NCI-H82 treated with DMSO at 0.1 percent for 48 hours (cell line): Measurements from ENCODE around the gene SLC12A2.
A peak's percentile ranks its signal among the peaks of the same experiment; 100 is the strongest.

Experiments
- DNase-seq: peaks from one replicate; lab custom pipeline; 2025; ENCODE audit not compliant: unreplicated experiment; lab: John Stamatoyannopoulos, UW

SLC12A2 gene

DNA sequence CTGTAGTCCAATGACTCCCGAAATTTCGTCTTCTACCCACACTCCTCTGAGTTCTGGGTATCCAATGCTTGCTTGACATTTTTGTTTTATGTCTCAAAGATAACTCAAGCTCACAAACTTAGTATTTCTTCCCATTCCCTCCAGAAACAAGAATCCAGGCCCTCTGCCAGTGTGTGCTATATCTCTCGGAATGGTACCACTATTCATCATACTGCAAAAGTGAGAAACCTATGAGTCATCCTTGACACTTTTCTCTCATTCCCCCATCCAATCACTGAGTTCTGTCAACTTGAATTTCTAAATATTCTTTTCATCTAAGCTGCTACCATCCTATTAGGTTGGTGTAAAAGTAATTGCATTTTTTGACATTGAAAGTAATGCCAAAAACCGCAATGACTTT is 9.8 kb downstream of the SLC12A2 start:
- DNase-seq = no peak

DNA sequence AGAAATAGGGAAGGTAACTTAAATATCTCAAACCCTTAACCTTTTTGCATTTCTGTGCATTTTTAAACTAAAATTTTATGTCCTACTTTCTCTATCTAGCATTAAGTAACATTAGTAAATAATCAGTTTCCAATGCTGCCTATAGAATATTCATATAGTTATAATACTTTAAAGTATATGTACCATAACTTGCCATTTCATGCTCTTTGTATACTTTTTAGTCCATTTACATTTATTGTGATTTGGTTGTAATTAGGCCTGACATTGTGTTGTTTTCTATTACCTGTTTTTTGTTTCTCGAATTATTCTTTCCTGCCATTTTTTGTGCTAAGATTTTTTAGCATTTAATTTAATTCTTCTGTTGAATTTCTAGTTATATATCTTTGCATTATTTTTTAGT is 13.7 kb downstream of the SLC12A2 start:
- no peak for DNase-seq

DNA sequence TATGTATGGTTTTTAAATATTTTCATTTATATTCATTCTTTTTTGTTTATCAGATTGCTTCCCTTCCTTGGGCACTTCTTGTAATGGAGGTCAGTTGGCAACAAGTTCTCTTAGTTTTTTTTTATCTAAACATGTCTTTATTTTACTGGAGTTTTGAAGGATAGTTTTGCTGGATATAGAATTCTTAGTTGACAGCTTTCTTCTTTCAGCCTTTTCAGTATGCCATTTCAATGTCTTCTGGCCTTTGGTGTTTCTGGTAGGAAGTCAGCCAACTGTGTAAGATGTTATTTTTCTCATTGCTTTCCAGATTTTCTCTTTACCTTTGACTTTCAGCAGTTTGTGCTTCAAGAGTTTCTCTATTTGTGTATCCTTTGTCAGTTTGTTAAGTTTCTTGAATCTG is 14.2 kb downstream of the SLC12A2 start:
- no peak for DNase-seq

DNA sequence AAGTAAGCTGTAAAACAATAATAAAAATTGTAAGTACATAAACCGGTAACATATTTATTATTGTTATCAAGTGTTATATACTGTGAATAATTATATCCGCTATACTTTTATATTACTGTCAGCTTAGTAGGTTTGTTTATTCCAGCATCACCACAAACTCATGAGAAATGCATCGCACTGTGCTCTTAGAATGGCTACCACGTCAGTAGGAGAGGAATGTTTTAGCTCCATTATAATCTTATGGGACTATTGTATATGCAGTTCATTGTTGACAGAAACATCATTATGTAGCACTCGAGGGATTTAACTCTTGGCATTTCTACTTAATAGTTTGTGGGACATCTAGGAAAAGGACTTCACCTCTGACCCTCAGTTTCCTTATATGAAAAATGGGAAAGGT is 16.4 kb downstream of the SLC12A2 start:
- DNase-seq = no peak

DNA sequence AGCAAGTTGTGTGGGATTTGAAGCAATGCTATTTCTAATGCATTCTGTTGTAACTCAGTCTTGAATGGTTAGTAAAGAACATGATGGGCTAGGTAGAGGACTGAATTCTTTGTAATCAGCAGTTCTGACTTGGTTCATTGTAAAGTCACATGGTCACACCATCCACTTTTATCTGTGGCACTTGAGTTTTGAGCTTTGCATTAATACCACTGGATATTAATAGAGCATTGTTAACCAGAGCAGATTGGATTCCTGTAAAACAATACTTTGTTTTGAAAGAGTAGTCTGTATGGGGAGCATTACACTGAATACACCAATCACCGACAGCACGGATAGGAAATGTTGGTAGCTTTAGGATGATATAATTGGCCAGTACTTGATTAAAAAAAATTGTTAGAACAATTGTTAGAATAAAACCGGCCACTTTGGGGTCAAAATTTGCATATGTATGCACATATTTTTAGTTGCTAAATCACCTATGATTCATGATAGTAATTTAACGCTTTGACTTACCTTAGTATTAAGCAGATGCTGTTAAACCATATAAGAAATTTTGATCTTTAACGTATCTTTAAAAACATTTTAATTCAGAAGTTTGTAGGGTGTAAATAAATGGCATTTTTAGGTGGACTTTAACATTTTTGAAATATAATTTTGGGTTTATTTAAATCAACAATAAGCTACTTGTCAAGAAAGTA is 17.4 kb downstream of the SLC12A2 start:
- no peak for DNase-seq

DNA sequence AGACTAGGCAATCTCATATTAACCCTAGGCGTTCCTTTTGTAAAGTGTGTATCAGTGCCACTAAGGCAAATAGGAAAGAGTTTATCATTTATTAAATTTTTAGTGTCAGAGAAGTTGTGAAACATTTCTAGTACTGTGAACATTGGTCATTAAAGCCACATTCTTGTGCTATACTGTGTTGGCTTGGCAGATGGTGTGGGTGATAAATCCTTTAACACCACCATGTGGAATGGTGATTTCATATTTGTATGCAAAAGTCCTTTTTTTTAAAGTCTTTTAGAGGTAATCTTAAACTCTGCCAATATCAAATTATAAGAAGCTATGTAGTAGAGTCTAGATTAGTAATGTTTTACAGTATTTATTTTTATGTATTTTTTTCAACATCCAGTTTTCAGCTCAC is 18.1 kb downstream of the SLC12A2 start:
- DNase-seq = no peak

DNA sequence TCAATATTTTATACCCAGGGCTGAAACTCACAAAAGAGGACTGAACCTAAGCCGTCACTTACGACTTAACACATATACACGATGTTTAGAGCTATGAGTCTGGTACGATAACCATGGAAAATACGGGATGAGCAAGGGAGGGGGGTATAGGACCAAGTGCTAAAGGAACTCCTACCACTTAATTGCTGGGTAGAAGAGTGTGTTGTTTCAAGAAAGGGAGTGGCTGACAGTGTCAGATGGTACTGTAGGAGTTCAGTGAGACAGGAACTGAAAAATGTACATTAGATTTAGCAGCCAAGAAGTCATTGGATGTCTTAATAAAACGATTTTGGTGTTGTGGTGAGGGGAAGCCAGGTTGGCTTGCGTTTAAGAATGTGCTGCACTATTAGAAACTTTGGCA is 21.6 kb downstream of the SLC12A2 start:
- no peak for DNase-seq

DNA sequence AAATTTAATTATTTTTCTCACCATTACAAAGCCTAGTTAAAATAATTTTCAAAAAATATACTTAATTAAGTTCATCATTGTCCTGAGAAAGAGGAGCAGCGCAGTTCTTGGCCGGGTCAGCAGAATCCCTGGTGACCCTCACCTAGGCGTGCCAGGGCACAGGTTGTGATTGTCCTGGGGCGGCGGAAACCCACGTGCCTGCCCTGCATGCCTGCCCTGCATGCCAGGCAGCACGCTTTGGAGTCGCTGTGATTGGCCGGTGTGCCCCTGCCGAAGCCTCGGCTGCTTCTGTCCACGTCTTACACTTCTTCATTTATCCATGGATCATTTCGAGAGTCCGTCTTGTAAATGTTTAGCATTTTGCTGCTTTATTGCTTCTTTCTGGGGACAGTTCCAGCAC is 25.6 kb downstream of the SLC12A2 start:
- no peak for DNase-seq

DNA sequence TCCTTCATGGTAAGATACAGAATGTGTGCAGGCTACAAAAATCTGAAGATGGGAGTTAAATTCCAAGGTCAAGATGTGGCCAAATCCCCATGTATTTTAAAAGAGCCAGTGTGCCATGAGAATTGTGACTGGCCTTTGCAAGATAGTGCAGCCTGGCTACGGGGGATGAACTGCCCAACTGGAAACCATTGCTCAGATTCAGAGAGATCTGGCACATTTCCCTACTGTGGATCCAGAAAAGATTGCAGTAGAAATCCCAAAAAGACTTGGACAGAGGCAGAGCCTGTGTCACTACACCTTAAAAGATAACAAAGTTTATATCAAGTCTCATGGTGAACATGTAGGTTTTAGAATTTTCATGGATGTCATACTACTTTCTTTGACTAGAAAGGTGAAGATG is 26.2 kb downstream of the SLC12A2 start:
- no peak for DNase-seq

DNA sequence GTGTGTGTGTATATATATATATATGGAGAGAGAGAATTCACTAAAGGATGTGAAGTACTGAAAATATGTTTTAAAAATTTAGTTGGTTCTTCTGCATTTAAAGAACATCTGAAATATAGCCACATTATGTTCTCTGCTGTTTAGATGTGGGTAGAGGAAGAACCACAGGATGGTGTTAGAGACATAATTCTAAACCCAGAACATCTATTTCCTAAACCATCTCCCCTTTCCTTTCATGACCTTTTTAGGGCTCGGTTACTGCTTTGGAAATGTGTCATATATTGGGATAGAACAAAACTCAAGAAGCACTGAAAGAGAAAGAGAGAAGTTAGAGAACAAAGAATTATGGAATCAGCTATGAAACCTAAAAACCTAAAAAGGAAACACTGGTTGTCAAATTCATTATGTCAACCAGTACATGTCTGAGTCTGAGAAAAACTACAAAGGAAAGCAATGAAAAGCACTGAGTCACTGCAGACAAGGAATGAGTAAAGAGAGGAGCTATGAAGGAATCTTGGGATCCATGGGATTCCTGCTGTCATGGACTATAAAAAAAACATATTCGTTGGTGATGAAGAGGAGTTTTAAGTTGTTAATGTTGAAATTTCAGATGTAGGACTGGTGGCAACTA is 28.4 kb downstream of the SLC12A2 start:
- DNase-seq = no peak

DNA sequence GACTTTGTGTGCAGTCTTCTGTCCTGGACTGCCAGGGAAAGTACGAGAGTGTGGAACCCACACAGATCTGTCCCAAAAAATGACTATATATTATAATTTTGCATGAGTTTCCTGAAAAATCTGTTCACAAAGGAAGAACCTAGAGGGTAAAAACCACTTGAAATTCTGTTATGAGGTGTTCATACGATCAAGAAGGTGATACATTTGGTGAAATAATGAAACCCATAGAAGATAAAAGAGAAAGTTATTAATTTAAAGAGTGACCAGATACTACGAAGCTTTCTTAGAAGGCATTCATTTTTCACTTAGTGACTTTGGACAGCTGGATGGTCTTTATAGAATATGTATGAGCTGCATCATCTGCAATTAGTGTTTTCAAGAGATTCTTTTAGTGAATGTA is 32.9 kb downstream of the SLC12A2 start:
- no peak for DNase-seq

DNA sequence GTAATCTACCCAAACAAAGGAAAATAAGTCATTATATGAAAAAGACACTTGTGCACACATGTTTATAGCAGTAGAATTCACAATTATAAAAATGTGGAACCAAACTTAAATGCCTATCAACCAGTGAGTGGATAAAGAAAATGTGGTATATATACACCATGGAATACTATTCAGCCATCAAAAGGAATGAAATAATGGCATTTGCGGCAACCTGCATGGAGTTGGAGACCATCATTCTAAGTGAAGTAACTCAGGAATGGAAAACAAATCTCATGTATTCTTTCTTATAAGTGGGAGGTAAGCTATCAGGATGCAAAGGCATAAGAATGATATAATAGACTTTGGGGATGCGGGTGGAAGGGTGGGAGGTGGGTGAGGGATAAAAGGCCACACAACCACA is 34.6 kb downstream of the SLC12A2 start:
- no peak for DNase-seq

DNA sequence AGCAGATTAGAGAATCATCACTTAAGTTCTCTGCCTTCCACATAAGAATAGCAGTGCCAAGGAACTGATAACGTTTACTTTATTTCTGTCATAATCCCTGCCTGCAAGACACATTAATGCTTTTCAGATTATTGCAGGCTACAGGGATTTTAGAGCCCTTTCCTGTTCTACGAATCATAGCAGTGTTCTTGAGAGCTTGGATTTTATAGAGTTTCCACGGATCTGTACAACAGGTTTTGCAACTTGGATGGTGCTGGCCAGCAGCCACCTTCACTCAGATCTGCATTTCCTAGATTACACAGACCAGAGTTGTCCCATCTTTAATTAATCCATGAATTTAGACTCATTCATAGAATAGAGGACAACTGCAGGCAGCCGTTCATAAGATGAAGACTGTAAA is 38.1 kb downstream of the SLC12A2 start:
- DNase-seq = no peak

DNA sequence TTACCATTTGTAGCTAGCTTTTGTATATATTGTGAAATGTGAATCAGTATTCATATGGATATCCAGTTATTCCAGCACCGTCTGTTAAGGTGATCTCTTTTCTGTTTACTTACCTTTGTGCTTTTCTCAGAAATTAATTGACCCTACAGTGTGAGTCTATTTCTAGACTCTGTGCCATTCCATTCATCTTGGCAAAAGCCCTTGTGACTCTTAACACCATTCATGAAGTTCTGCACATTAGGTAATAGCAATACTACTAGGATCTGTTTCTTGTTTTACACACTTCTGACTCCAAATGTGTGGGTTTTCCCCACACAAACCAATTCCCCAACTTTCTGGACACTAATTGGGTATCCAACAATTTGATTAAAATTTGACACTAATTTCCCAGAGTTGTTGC is 40.4 kb downstream of the SLC12A2 start:
- DNase-seq = no peak

DNA sequence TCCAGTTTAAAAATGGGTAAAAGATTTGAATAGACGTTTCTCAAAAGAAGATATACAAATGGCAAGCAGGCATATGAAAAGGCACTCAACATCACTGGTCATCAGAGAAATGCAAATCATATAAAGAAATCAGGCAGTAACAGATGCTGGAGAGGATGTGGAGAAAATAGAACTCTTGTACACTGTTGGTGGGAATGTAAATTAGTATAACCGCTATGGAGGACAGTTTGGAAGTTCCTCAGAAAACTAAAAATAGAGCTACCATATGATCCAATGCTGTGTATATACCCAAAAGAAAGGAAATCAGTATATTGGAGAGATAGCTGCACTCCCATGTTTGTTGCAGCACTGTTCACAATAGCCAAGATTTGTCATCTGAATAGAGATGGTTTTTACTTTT is 42.7 kb downstream of the SLC12A2 start:
- no peak for DNase-seq

DNA sequence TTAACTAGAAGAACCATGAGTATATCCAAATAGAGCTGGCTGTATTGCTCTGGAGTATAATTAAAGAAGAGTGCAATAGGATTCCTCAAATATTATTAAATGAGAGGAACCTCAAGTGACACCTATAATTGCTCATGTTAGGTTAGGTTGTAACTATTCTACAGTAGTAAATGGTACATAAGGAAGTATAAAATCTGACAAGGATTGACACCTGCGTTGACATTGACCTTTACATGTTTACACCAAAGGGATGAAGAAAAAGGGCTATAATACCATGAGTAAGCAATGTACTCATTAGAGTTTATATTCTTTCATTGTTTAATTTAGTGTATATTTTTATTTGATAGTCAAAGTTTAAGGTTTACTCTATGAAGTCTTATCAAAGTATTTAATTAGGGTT is 48.9 kb downstream of the SLC12A2 start:
- no peak for DNase-seq

DNA sequence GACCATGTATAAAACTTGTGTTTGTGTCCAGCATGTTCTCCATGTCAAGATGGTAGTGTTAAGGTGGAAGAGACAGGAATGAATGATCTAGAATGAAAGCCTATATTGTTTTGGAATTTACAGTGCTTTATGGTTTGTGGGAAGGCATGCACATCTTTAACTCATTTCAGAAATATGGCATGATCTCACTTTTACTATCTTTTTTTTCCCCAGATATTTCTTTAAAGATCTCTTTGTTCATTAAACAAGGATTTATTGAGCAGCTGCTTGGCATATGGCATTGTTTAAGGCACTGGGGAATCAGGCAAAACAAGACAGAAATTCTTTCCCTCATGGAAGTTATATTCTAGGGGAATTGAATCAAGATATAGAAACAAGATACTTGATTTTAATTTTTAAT is 51.7 kb downstream of the SLC12A2 start:
- no peak for DNase-seq

DNA sequence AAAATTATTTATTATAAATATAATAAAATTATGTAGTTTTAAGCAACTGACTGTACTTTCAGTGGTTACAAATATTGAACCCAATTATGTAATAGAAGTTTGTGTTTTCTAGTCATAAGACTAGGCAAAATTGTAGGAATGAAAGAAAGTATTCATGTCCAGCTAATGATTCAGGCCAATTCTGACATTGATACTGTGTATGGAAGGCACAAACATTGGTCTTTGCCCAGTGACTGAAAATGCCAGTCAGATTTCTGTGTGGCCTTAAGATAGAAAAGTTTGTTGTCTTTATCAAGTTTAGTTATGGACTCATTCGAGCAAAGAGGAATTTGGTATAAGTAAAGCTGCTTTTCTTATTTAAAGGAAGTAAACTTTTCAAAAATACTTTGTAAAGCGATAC is 60.3 kb downstream of the SLC12A2 start:
- no peak for DNase-seq

DNA sequence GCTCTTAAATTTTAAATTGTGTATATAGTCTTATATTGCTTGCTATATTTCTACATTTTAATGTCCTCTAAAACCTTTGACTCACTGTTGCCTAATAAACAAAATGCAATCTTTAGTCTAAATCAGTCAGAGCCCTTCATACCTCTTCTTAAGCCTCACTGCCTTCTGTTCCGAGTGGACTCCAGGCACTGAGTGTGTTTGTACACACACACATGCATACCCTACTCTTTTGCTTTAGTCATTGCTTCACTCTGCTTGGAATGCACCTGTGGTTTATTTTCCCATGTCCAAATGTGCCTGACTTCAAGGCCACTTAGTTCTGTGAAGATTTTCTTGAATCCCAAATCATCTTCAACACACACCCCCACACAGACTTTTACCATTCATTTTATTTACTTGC is 60.9 kb downstream of the SLC12A2 start:
- DNase-seq = no peak

DNA sequence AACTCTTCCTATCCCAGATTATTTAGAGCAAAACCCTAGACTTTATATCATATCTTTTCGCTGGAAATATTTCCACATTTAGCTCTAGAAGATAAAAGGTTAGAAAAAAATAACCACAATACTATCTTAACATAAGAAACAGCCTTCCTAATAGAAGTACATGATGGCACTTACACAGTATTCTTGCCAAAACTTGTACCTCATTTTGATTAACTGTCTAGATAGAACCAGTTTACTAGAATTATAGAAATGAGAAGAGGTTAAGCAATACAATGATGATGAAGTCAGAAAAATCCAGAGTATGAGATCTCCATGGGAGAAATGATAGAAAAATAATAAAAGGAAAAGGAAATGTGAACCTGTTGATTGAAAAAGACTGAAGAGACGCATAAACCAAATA is 63.1 kb downstream of the SLC12A2 start:
- no peak for DNase-seq

DNA sequence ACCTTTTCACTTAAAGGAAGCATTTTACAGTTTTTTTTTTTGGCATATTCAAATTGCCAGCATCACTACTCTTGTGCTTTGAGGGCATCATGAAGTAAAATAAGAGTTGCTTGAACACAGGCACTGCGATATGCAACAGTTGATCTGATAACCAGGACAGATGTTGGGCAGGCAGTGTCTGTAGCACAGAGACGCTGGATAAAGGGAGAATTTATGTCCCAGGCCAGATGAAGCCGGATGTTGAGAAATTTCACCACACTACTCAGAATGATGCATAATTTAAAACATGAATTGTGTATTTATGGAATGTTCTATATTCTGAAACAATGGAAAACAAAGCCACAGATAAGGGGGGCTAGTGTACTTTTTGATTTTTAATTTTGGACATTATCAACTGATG is 71.4 kb downstream of the SLC12A2 start:
- no peak for DNase-seq

DNA sequence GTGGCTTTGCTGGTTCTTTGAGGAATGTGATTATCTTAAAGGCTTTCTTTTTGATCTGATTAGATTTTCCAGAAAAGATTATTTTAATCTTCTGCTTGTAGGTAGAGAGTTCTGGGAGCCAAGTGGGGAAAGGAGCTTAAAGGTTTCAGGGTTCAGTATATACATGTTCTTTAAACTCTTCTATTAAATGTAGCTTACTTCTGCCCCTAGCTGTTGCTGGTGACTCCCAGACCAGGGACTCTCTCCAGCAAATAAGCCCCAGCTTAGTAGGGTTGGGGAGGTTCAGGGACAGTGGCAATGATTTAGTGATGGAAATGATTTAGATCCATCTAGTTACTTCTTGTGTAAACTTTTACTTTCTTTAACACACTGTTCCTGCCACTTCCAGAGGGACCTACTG is 72.2 kb downstream of the SLC12A2 start:
- peak; percentile 98 for DNase-seq

DNA sequence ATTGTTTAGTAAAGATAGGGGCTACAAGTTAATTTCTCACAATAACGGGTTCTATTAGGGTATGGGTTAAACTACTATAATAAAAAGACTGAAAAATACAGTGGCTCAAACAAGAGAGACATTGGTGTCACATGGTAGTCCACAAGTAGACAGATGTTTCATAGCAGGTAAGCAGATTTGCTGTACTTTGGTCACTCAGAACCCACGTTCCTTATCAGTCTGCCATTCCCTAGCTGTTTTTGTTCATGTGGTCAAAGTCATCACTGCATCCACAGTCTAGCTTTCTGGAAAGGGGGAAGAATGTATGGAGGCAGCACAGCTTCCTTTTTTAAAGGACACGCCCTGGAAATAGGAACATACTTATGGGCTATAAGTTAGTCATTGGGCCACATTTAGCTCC is 73.0 kb downstream of the SLC12A2 start:
- no peak for DNase-seq
